K562 (cell line): ENCODE measurements around the gene PPP1CA. TPM values are rescaled to one million over a fixed set of nuclear protein-coding genes. Genes with fewer than 3 reads are reported as not detected.
A peak's percentile ranks its signal among the peaks of the same experiment; 100 is the strongest.

Source experiments
- CTCFL ChIP-seq: IDR thresholded peaks from 2 replicates; pipeline ENCODE4 v1.6.1; 2011; ENCODE audit warnings: borderline replicate concordance, low read depth, mild to moderate bottlenecking, moderate library complexity, low read length; ENCODE audit not compliant: insufficient read depth, poor library complexity, severe bottlenecking
- FOXO4 ChIP-seq: fragments of 450-650 bp; formaldehyde crosslinking; IDR thresholded peaks from 2 replicates; pipeline ENCODE4 v1.4.0; 2020; ENCODE audit warnings: mild to moderate bottlenecking, moderate library complexity
- HDAC1 ChIP-seq, 2 experiments: fragments of 450-650 bp; IDR thresholded peaks; 2 replicates each; pipeline ENCODE4 v1.6.1; 2016 to 2017; ENCODE audit warnings: inconsistent platforms in 1 of 2, mild to moderate bottlenecking in 1 of 2, moderate library complexity in 1 of 2
- MGA ChIP-seq: fragments of 450-650 bp; IDR thresholded peaks from 2 replicates; pipeline ENCODE4 v1.6.1; 2016; ENCODE audit warnings: mild to moderate bottlenecking, moderate library complexity
- PRDM10 ChIP-seq: fragments of 450-650 bp; IDR thresholded peaks from 2 replicates; pipeline ENCODE4 v1.6.1; 2018; ENCODE audit not compliant: partially characterized antibody
- polyA plus RNA-seq, 8 experiments: library from polyadenylated mRNA; depleted of rRNA in 4 of 8; stranded (reverse) in 5 of 8; unstranded in 3 of 8; fragments of >200 nt; fragmentation: Nextera tagmentation in 2 of 8; fragmentation: Illumina TruSeq in 1 of 8; extraction: Ambion mirVana in 2 of 8; extraction: Trizol in 1 of 8; gene quantifications; 2 replicates each; pipeline versions ENCODE4 v1.2.1 to v1.2.3, GENCODE V29; 2011 to 2014; ENCODE audit warnings: inconsistent platforms in 1 of 8, missing spikeins in 1 of 8
- total RNA-seq, 7 experiments: library from RNA; depleted of rRNA in 6 of 7; stranded (reverse); fragments of >200 nt in 6 of 7; fragmentation: Illumina TruSeq in 2 of 7; extraction: Trizol in 2 of 7; gene quantifications; 2 replicates each; pipeline versions ENCODE4 v1.2.1 to v1.2.3, GENCODE V29; 2011 to 2021; ENCODE audit warnings: low replicate concordance in 1 of 7

Gene PPP1CA
- total and polyA plus RNA-seq, 9 of the 15 experiments (the other 6 are each of a cell fraction or from before 2014, with no cell fraction given): 18.2 to 242 (median 188) TPM

- TF ChIP-seq MGA (peak; percentile 54; the same call in 1 of the 2 replicates), FOXO4 (CRISPR knock-in tag) (peak; percentile 75; the same call in 1 of the 2 replicates), PRDM10 (peak; percentile 80), HDAC1 (IDR thresholded peaks at IDR 0.05) (0 out of 4 replicates have a peak, but pooled peaks of 1 of the 2 experiments have one; percentile 58), CTCFL (no peak)
Observed at GRCh38 chr11:67379061-67380058, 22.3 kb downstream of the PPP1CA start (continued).
